Immature natural killer cell (primary cell): Measurements from ENCODE around the gene SPANXN5. TPM values are rescaled to one million over a fixed set of nuclear protein-coding genes. Genes with fewer than 3 reads are reported as not detected.
"Not testable (repeated sequence)": the region's sequence is repeated elsewhere in the genome, so short reads cannot be mapped to it uniquely, and the experiment has no call there.

Experiments used
- DNase-seq, 3 donors: peaks; one replicate each; pipeline ENCODE4 v3.0.0; 2022; ENCODE audit warnings: mixed read lengths in 1 of 3
- H3K27ac Mint-ChIP-seq, 6 donors: one replicate each; pipeline ENCODE4 v1.8.0; 2020; ENCODE audit warnings: mixed read lengths in 6 of 6, mild to moderate bottlenecking in 5 of 6, inconsistent platforms in 4 of 6, moderate library complexity in 3 of 6
- H3K27me3 Mint-ChIP-seq, 3 donors: one replicate each; pipeline ENCODE4 v1.8.0; 2020 to 2021; ENCODE audit warnings: low read depth in 3 of 3, mild to moderate bottlenecking in 3 of 3, mixed read lengths in 3 of 3, moderate library complexity in 3 of 3, inconsistent platforms in 1 of 3
- H3K36me3 Mint-ChIP-seq, 3 donors: one replicate each; pipeline ENCODE4 v1.8.0; 2020; ENCODE audit warnings: mixed read lengths in 3 of 3, inconsistent platforms in 2 of 3, mild to moderate bottlenecking in 2 of 3
- H3K4me1 Mint-ChIP-seq, 2 donors: one replicate each; pipeline ENCODE4 v1.8.0; 2020; ENCODE audit warnings: inconsistent platforms in 2 of 2, mild to moderate bottlenecking in 2 of 2, mixed read lengths in 2 of 2, moderate library complexity in 1 of 2
- H3K4me3 Mint-ChIP-seq, 5 donors: one replicate each; pipeline ENCODE4 v1.8.0; 2020; ENCODE audit warnings: mild to moderate bottlenecking in 5 of 5, mixed read lengths in 5 of 5, inconsistent platforms in 3 of 5, moderate library complexity in 3 of 5
- H3K9me3 Mint-ChIP-seq, 6 donors: one replicate each; pipeline ENCODE4 v1.8.0; 2020; ENCODE audit warnings: mild to moderate bottlenecking in 6 of 6, mixed read lengths in 6 of 6, inconsistent platforms in 4 of 6, moderate library complexity in 3 of 6
- polyA plus RNA-seq, 3 donors: library from polyadenylated mRNA; unstranded; fragments of 300-500 nt; fragmentation: Illumina TruSeq; gene quantifications; one replicate each; pipeline ENCODE4 v1.2.3, GENCODE V29; 2021

The SPANXN5 gene
- not detected for polyA plus RNA-seq

GRCh38 chrX:52797327-52797726, at the start of gene SPANXN5:
TSS of gene SPANXN5 (minus strand) at chrX:52797427. CDS start at chrX:52797348, 79 bp downstream.
- H3K27me3 Mint-ChIP-seq, DNase-seq, H3K4me3 Mint-ChIP-seq, H3K36me3 Mint-ChIP-seq, H3K9me3 Mint-ChIP-seq, H3K27ac Mint-ChIP-seq, H3K4me1 Mint-ChIP-seq: not testable (repeated sequence)

- not testable (repeated sequence) for H3K27ac Mint-ChIP-seq, H3K4me1 Mint-ChIP-seq, H3K4me3 Mint-ChIP-seq, DNase-seq, H3K36me3 Mint-ChIP-seq, H3K9me3 Mint-ChIP-seq
- peaks cover 3 to 16% (median 4%) of the 10 kb centered on the region in 3 donors for H3K27me3 Mint-ChIP-seq
Observed at GRCh38 chrX:52843619-52844018, 46.4 kb upstream of the SPANXN5 start.

GRCh38 chrX:52839137-52839536, 41.9 kb upstream of the SPANXN5 start:
- H3K36me3 Mint-ChIP-seq: no peaks in the 10 kb centered on the region
- DNase-seq: no peak
- H3K27me3 Mint-ChIP-seq: peaks cover 3 to 8% (median 4%) of the 10 kb centered on the region in 3 donors
- no peaks in the 10 kb centered on the region for H3K9me3 Mint-ChIP-seq
- H3K27ac Mint-ChIP-seq: no peak overlapping the region
- no peaks in the 10 kb centered on the region for H3K4me1 Mint-ChIP-seq
- no peak overlapping the region for H3K4me3 Mint-ChIP-seq

GRCh38 chrX:52830551-52830950, 33.3 kb upstream of the SPANXN5 start:
- no peak overlapping the region for H3K27ac Mint-ChIP-seq
- no peaks in the 10 kb centered on the region for H3K4me1 Mint-ChIP-seq
- no peaks in the 10 kb centered on the region for H3K9me3 Mint-ChIP-seq
- H3K27me3 Mint-ChIP-seq: peaks cover 0 to 23% (median 2%) of the 10 kb centered on the region in 3 donors
- no peak overlapping the region for H3K4me3 Mint-ChIP-seq
- no peaks in the 10 kb centered on the region for H3K36me3 Mint-ChIP-seq
- DNase-seq: no peak

GRCh38 chrX:52824608-52825007, 27.4 kb upstream of the SPANXN5 start:
- no peaks in the 10 kb centered on the region for H3K4me1 Mint-ChIP-seq
- peaks cover 0 to 24% (median 0%) of the 10 kb centered on the region in 3 donors for H3K27me3 Mint-ChIP-seq
- no peak overlapping the region for H3K4me3 Mint-ChIP-seq
- DNase-seq: no peak
- no peaks in the 10 kb centered on the region for H3K9me3 Mint-ChIP-seq
- H3K36me3 Mint-ChIP-seq: no peaks in the 10 kb centered on the region
- H3K27ac Mint-ChIP-seq: no peak overlapping the region

GRCh38 chrX:52821079-52821760, 24.0 kb upstream of the SPANXN5 start:
- Mint-ChIP-seq H3K4me3 (no peak overlapping the region), H3K9me3 (no peaks in the 10 kb centered on the region), H3K27ac (no peak overlapping the region), H3K4me1 (no peaks in the 10 kb centered on the region), H3K27me3 (peaks cover 0 to 22% (median 0%) of the 10 kb centered on the region in 3 donors), H3K36me3 (no peaks in the 10 kb centered on the region)
- no peak for DNase-seq

- no peak for DNase-seq
- Mint-ChIP-seq H3K4me1 (no peaks in the 10 kb centered on the region), H3K36me3 (no peaks in the 10 kb centered on the region), H3K27ac (no peak overlapping the region), H3K27me3 (peaks cover 0 to 22% (median 0%) of the 10 kb centered on the region in 3 donors), H3K4me3 (no peak overlapping the region), H3K9me3 (no peaks in the 10 kb centered on the region)
Observed at GRCh38 chrX:52819788-52820187, 22.6 kb upstream of the SPANXN5 start.

- DNase-seq: no peak
- H3K4me3 Mint-ChIP-seq: no peak within 1 kb of the TSS
- no peak within 1 kb of the TSS for H3K27ac Mint-ChIP-seq
Observed at GRCh38 chrX:52811065-52811625, 13.9 kb upstream of the SPANXN5 start, which contains the start of gene XAGE5. TSS of gene XAGE5 (plus strand) at chrX:52811287. CDS start at chrX:52812567, 1,280 bp downstream.

GRCh38 chrX:52804876-52805275, 7.6 kb upstream of the SPANXN5 start:
- H3K27me3 Mint-ChIP-seq, H3K4me3 Mint-ChIP-seq, H3K4me1 Mint-ChIP-seq, DNase-seq, H3K36me3 Mint-ChIP-seq, H3K27ac Mint-ChIP-seq, H3K9me3 Mint-ChIP-seq: not testable (repeated sequence)

More at GRCh38 chrX:52811065-52811625, 13.9 kb upstream of the SPANXN5 start, which contains the start of gene XAGE5:
- Mint-ChIP-seq H3K4me1 (no peaks in the 10 kb centered on the region), H3K27me3 (peaks cover 0 to 7% (median 3%) of the 10 kb centered on the region in 3 donors), H3K36me3 (no peaks in the 10 kb centered on the region), H3K9me3 (no peaks in the 10 kb centered on the region)

- not testable (repeated sequence) for H3K27me3 Mint-ChIP-seq, H3K4me1 Mint-ChIP-seq, H3K4me3 Mint-ChIP-seq, H3K27ac Mint-ChIP-seq, DNase-seq, H3K36me3 Mint-ChIP-seq, H3K9me3 Mint-ChIP-seq
Observed at GRCh38 chrX:52773504-52773903, 23.7 kb downstream of the SPANXN5 start.

GRCh38 chrX:52765983-52766382, 31.2 kb downstream of the SPANXN5 start:
- H3K4me3 Mint-ChIP-seq, DNase-seq, H3K9me3 Mint-ChIP-seq, H3K36me3 Mint-ChIP-seq, H3K27me3 Mint-ChIP-seq, H3K4me1 Mint-ChIP-seq, H3K27ac Mint-ChIP-seq: not testable (repeated sequence)

GRCh38 chrX:52750952-52751351, 46.3 kb downstream of the SPANXN5 start, which contains the start of gene SSX2B:
TSS of gene SSX2B (plus strand) at chrX:52751252. CDS start at chrX:52752681, 1,429 bp downstream.
- not testable (repeated sequence) for H3K27me3 Mint-ChIP-seq, H3K36me3 Mint-ChIP-seq, H3K4me1 Mint-ChIP-seq, H3K9me3 Mint-ChIP-seq, DNase-seq, H3K4me3 Mint-ChIP-seq, H3K27ac Mint-ChIP-seq
